ENCODE results near the gene CCDC74A. TPM values are rescaled to one million over a fixed set of nuclear protein-coding genes. Genes with fewer than 3 reads are reported as not detected.
A peak's percentile ranks its signal among the peaks of the same experiment; 100 is the strongest.
"Not testable (repeated sequence)": the region's sequence is repeated elsewhere in the genome, so short reads cannot be mapped to it uniquely, and the experiment has no call there.

Gene CCDC74A
- 1 to 10 TPM in 2 of 4 donors, under 1 TPM in 1, not detected in 1; 0.89 to 1.9 (median 1.6) TPM for polyA plus RNA-seq
- long read RNA-seq, donor 1: 0 reads
- long read RNA-seq, donor 2, partial matches to known transcripts: 0 of 2 reads
- long read RNA-seq, donor 2, other reads (novel, unspliced or antisense): 0 of 2 reads
- long read RNA-seq, donor 3: 0 reads
- long read RNA-seq, donor 4: 0 reads
- long read RNA-seq, donor 5: 0 reads
- long read RNA-seq, donor 6: 0 reads
- long read RNA-seq, donor 7: 0 reads
- long read RNA-seq, donor 8: 0 reads
- long read RNA-seq, donor 9: 0 reads
- long read RNA-seq, donor 10, partial matches to known transcripts: 0 of 1 reads
- long read RNA-seq, donor 10, other reads (novel, unspliced or antisense): 0 of 1 reads

- peak; percentile 55 to 66 for DNase-seq
- not testable (repeated sequence) for H3K36me3 ChIP-seq (ENCODE audit: control insufficient read depth in 3 of 3, insufficient read depth in 2 of 3, low read depth in 1 of 3, low read length in 3 of 3); H3K27ac ChIP-seq (ENCODE audit: low read depth in 1 of 3, low read length in 2 of 3); H3K4me1 ChIP-seq (ENCODE audit: control insufficient read depth in 3 of 3, insufficient read depth in 2 of 3, low read depth in 1 of 3, low read length in 2 of 3); H3K9me3 ChIP-seq (ENCODE audit: control insufficient read depth in 2 of 2, insufficient read depth in 1 of 2, low read depth in 1 of 2, low read length in 1 of 2); FAIRE-seq; H3K27me3 ChIP-seq (ENCODE audit: control insufficient read depth in 3 of 3, insufficient read depth in 3 of 3, low read length in 3 of 3)
- H3K4me3 ChIP-seq (ENCODE audit: low read depth in 1 of 3, low read length in 3 of 3): peak within 1 kb of the TSS in 1 of 3 donors; percentile 28
- WGBS, 3 donors: 30 to 31% (median 30%) methylated on average over 31 to 41 of the region's 47 CpGs
These were observed at the start of gene CCDC74A for GRCh38 chr2:131527131-131528001. Gene CCDC74A, plus strand, starts transcription at chr2:131527888. Its CDS starts 83 bp downstream, at chr2:131527971.

DNA sequence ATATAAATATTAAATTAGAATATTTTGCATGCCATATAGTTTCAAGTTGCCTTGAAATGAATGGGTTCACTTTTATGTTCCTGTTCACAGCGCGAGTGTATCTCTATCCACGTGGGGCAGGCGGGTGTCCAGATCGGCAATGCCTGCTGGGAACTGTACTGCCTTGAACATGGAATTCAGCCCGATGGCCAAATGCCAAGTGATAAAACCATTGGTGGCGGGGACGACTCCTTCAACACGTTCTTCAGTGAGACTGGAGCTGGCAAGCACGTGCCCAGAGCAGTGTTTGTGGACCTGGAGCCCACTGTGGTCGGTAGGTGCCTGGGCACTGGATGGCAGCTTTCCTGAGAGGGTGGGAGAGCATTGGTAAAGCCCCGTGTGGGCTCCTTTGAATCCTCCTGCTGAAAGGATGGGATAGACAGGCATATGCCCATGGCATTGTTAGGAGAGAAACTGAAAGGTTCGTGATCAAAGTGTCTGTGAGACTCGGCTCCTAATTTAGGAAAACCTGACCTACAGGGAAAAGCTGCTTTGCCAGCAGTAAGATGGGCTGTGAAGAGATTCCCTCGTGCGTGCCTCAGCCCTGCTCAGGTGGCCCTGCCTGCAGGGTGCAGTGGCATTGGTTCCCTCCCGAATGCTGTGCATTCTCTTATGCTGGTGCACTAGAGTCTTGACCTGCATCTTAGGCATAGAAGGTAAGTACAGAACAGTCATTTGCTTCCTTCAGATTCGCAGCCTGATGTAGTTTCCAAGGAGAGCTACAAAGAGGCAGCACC is 49.4 kb upstream of the CCDC74A start:
- peak in 1 of 2 donors; percentile 72 for DNase-seq
- WGBS, 3 donors: 44 to 84% (median 74%) methylated on average over 15 to 16 of the region's 18 CpGs
- not testable (repeated sequence) for FAIRE-seq; H3K27ac ChIP-seq (ENCODE audit: low read depth in 1 of 3, low read length in 2 of 3); H3K9me3 ChIP-seq (ENCODE audit: control insufficient read depth in 2 of 2, insufficient read depth in 1 of 2, low read depth in 1 of 2, low read length in 1 of 2); H3K36me3 ChIP-seq (ENCODE audit: control insufficient read depth in 3 of 3, insufficient read depth in 2 of 3, low read depth in 1 of 3, low read length in 3 of 3); H3K27me3 ChIP-seq (ENCODE audit: control insufficient read depth in 3 of 3, insufficient read depth in 3 of 3, low read length in 3 of 3); H3K4me1 ChIP-seq (ENCODE audit: control insufficient read depth in 3 of 3, insufficient read depth in 2 of 3, low read depth in 1 of 3, low read length in 2 of 3); H3K4me3 ChIP-seq (ENCODE audit: low read depth in 1 of 3, low read length in 3 of 3)

GRCh38 chr2:131478850-131479461 is 48.7 kb upstream of the CCDC74A start:
- H3K27ac ChIP-seq (ENCODE audit: low read depth in 1 of 3, low read length in 2 of 3); H3K9me3 ChIP-seq (ENCODE audit: control insufficient read depth in 2 of 2, insufficient read depth in 1 of 2, low read depth in 1 of 2, low read length in 1 of 2); H3K4me1 ChIP-seq (ENCODE audit: control insufficient read depth in 3 of 3, insufficient read depth in 2 of 3, low read depth in 1 of 3, low read length in 2 of 3); FAIRE-seq; H3K27me3 ChIP-seq (ENCODE audit: control insufficient read depth in 3 of 3, insufficient read depth in 3 of 3, low read length in 3 of 3); H3K4me3 ChIP-seq (ENCODE audit: low read depth in 1 of 3, low read length in 3 of 3): not testable (repeated sequence)
- peaks cover 0 to 13% (median 0%) of the 10 kb centered on the region in 3 donors for H3K36me3 ChIP-seq (ENCODE audit: control insufficient read depth in 3 of 3, insufficient read depth in 2 of 3, low read depth in 1 of 3, low read length in 3 of 3)
- DNase-seq: peak in 1 of 2 donors; percentile 11
- 92 to 93% (median 92%) methylated on average over 9 of the region's 9 CpGs for WGBS, 3 donors

DNA sequence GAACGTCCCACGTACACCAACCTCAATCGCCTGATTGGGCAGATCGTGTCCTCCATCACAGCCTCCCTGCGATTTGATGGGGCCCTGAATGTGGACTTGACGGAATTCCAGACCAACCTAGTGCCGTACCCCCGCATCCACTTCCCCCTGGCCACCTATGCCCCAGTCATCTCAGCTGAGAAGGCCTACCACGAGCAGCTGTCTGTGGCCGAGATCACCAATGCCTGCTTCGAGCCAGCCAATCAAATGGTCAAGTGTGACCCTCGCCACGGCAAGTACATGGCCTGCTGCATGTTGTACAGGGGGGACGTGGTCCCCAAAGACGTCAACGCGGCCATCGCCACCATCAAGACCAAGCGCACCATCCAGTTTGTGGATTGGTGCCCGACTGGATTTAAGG is 47.3 kb upstream of the CCDC74A start:
- H3K36me3 ChIP-seq (ENCODE audit: control insufficient read depth in 3 of 3, insufficient read depth in 2 of 3, low read depth in 1 of 3, low read length in 3 of 3): peaks cover 0 to 21% (median 0%) of the 10 kb centered on the region in 3 donors
- not testable (repeated sequence) for H3K4me1 ChIP-seq (ENCODE audit: control insufficient read depth in 3 of 3, insufficient read depth in 2 of 3, low read depth in 1 of 3, low read length in 2 of 3); FAIRE-seq; H3K27ac ChIP-seq (ENCODE audit: low read depth in 1 of 3, low read length in 2 of 3); H3K4me3 ChIP-seq (ENCODE audit: low read depth in 1 of 3, low read length in 3 of 3); DNase-seq; H3K27me3 ChIP-seq (ENCODE audit: control insufficient read depth in 3 of 3, insufficient read depth in 3 of 3, low read length in 3 of 3); H3K9me3 ChIP-seq (ENCODE audit: control insufficient read depth in 2 of 2, insufficient read depth in 1 of 2, low read depth in 1 of 2, low read length in 1 of 2)
- 97 to 99% (median 98%) methylated on average over 15 to 17 of the region's 20 CpGs for WGBS, 3 donors

- not testable (repeated sequence) for H3K9me3 ChIP-seq (ENCODE audit: control insufficient read depth in 2 of 2, insufficient read depth in 1 of 2, low read depth in 1 of 2, low read length in 1 of 2); H3K27me3 ChIP-seq (ENCODE audit: control insufficient read depth in 3 of 3, insufficient read depth in 3 of 3, low read length in 3 of 3); H3K4me1 ChIP-seq (ENCODE audit: control insufficient read depth in 3 of 3, insufficient read depth in 2 of 3, low read depth in 1 of 3, low read length in 2 of 3); H3K4me3 ChIP-seq (ENCODE audit: low read depth in 1 of 3, low read length in 3 of 3); H3K27ac ChIP-seq (ENCODE audit: low read depth in 1 of 3, low read length in 2 of 3); DNase-seq; FAIRE-seq
- peaks cover 0 to 24% (median 0%) of the 10 kb centered on the region in 3 donors for H3K36me3 ChIP-seq (ENCODE audit: control insufficient read depth in 3 of 3, insufficient read depth in 2 of 3, low read depth in 1 of 3, low read length in 3 of 3)
- WGBS, 3 donors: 93 to 96% (median 96%) methylated on average over 15 to 19 of the region's 19 CpGs
These were observed 45.1 kb upstream of the CCDC74A start for GRCh38 chr2:131482506-131483155.

DNA sequence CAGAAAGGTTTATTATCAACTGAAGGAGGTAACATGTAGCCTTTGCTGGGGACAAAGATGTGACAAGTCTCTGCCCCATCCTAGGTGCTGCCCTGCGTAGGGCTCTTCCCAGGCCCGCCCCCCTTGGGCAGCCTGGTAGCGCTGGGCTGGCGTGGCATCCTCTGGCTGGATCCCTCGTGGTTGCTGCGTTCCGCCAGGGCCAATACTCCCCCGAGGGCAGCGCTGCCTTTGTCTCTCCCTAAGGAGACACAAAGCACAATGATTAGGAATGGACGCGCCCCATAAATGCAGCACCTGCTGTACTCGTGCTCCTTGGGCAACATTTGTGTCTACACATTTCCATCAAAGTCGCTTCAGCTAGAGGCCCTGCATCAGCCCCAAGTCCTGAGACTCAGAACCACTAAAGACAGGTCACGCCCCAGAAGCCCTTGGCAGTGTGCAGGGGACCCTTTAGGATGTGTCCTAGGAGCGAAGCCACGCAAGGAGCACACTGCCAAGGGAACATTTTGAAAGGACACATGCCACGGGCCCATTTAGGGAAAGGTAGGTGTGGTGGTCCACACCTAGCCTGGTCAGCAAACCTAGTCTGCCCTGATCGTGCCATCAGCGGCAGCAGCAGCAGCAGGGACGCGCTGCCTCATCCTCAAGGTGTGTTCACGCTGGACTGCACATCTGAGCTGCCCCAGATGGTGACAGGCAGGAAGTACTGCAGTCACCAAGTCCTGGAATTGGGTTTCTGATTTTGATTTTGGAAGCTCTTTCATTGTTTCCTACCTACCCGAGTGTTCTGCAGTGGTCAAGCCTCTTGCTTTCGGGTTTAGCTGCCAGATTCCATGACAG is 43.5 kb upstream of the CCDC74A start:
- not testable (repeated sequence) for FAIRE-seq; H3K27ac ChIP-seq (ENCODE audit: low read depth in 1 of 3, low read length in 2 of 3); H3K4me1 ChIP-seq (ENCODE audit: control insufficient read depth in 3 of 3, insufficient read depth in 2 of 3, low read depth in 1 of 3, low read length in 2 of 3); H3K27me3 ChIP-seq (ENCODE audit: control insufficient read depth in 3 of 3, insufficient read depth in 3 of 3, low read length in 3 of 3); DNase-seq; H3K9me3 ChIP-seq (ENCODE audit: control insufficient read depth in 2 of 2, insufficient read depth in 1 of 2, low read depth in 1 of 2, low read length in 1 of 2); H3K4me3 ChIP-seq (ENCODE audit: low read depth in 1 of 3, low read length in 3 of 3)
- WGBS, 3 donors: 85 to 94% (median 92%) methylated on average over 20 to 24 of the region's 24 CpGs
- H3K36me3 ChIP-seq (ENCODE audit: control insufficient read depth in 3 of 3, insufficient read depth in 2 of 3, low read depth in 1 of 3, low read length in 3 of 3): peaks cover 0 to 32% (median 0%) of the 10 kb centered on the region in 3 donors

- not testable (repeated sequence) for FAIRE-seq; H3K4me3 ChIP-seq (ENCODE audit: low read depth in 1 of 3, low read length in 3 of 3); H3K9me3 ChIP-seq (ENCODE audit: control insufficient read depth in 2 of 2, insufficient read depth in 1 of 2, low read depth in 1 of 2, low read length in 1 of 2); H3K27me3 ChIP-seq (ENCODE audit: control insufficient read depth in 3 of 3, insufficient read depth in 3 of 3, low read length in 3 of 3); DNase-seq; H3K27ac ChIP-seq (ENCODE audit: low read depth in 1 of 3, low read length in 2 of 3); H3K4me1 ChIP-seq (ENCODE audit: control insufficient read depth in 3 of 3, insufficient read depth in 2 of 3, low read depth in 1 of 3, low read length in 2 of 3)
- 88 to 89% (median 89%) methylated on average over 10 to 11 of the region's 11 CpGs for WGBS, 3 donors
- peaks cover 0 to 36% (median 0%) of the 10 kb centered on the region in 3 donors for H3K36me3 ChIP-seq (ENCODE audit: control insufficient read depth in 3 of 3, insufficient read depth in 2 of 3, low read depth in 1 of 3, low read length in 3 of 3)
These were observed 42.7 kb upstream of the CCDC74A start for GRCh38 chr2:131484906-131485460.

Data from small intestine (tissue), 16 donors.